GM06990 (cell line): Measurements from ENCODE around the gene SNTG2.

ENCODE experiments used
- DNase-seq: peaks from one replicate; pipeline ENCODE4 v3.0.0-alpha.2; 2011; ENCODE audit not compliant: insufficient read length; ENCODE audit errors: extremely low read depth
- H3K27me3 ChIP-seq: replicated peaks from 2 replicates; pipeline ENCODE4 v1.6.0; 2011; ENCODE audit warnings: low read length; ENCODE audit not compliant: control insufficient read depth, insufficient read depth
- H3K36me3 ChIP-seq: 2 replicates; pipeline ENCODE4 v1.5.1; 2011; ENCODE audit warnings: low read length; ENCODE audit not compliant: control insufficient read depth, insufficient read depth
- H3K4me3 ChIP-seq: replicated peaks from 2 replicates; pipeline ENCODE4 v1.5.1; 2011; ENCODE audit warnings: low read depth, mild to moderate bottlenecking, control low read depth, low read length
- TF ChIP-seq, protein P1 (sequence below): IDR thresholded peaks from 2 replicates; pipeline ENCODE4 v1.5.1; 2011; ENCODE audit warnings: low read length, control low read depth, mild to moderate bottlenecking, inconsistent platforms; ENCODE audit not compliant: insufficient read depth, poor library complexity, severe bottlenecking

SNTG2 gene

DNA sequence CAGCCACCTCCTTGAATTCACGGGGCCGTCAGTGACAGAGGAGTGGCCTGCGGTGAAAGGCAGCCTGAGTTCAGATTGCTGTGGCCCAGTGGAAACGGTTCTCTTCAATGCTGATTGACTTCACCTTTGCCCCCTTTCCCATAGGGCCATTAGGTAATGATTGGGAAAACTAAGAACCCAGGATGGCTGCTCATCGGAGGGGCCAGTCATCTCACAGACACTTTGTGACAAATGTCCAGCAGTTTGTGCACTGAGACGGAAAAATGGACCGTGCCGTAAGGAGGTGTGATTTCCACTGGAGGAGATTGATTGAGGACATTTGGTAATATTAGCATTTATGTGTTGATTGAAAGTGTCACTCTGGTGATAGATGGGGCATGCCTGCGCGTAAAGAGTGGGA, 402.9 kb downstream of the SNTG2 start:
- Histone ChIP-seq H3K36me3 (no peaks in the 10 kb centered on the region), H3K4me3 (no peak overlapping the region), H3K27me3 (no peaks in the 10 kb centered on the region)
- TF ChIP-seq, protein P1, sequence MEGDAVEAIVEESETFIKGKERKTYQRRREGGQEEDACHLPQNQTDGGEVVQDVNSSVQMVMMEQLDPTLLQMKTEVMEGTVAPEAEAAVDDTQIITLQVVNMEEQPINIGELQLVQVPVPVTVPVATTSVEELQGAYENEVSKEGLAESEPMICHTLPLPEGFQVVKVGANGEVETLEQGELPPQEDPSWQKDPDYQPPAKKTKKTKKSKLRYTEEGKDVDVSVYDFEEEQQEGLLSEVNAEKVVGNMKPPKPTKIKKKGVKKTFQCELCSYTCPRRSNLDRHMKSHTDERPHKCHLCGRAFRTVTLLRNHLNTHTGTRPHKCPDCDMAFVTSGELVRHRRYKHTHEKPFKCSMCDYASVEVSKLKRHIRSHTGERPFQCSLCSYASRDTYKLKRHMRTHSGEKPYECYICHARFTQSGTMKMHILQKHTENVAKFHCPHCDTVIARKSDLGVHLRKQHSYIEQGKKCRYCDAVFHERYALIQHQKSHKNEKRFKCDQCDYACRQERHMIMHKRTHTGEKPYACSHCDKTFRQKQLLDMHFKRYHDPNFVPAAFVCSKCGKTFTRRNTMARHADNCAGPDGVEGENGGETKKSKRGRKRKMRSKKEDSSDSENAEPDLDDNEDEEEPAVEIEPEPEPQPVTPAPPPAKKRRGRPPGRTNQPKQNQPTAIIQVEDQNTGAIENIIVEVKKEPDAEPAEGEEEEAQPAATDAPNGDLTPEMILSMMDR = no peak
- DNase-seq = no peak

GRCh38 chr2:1360144-1360543, 409.5 kb downstream of the SNTG2 start:
- DNase-seq = no peak
- Histone ChIP-seq H3K27me3 (no peaks in the 10 kb centered on the region), H3K36me3 (no peaks in the 10 kb centered on the region), H3K4me3 (no peak overlapping the region)
- TF ChIP-seq, protein P1 = no peak

- H3K36me3 ChIP-seq = no peaks in the 10 kb centered on the region
- no peaks in the 10 kb centered on the region for H3K27me3 ChIP-seq
- no peak overlapping the region for H3K4me3 ChIP-seq
- TF ChIP-seq, protein P1 = no peak
- no peak for DNase-seq
Measured at GRCh38 chr2:1360557-1361250, 410.1 kb downstream of the SNTG2 start.

GRCh38 chr2:1363367-1363766, 412.7 kb downstream of the SNTG2 start:
- TF ChIP-seq, protein P1 = no peak
- H3K4me3 ChIP-seq = no peak overlapping the region
- H3K36me3 ChIP-seq = no peaks in the 10 kb centered on the region
- no peak for DNase-seq
- H3K27me3 ChIP-seq = no peaks in the 10 kb centered on the region

DNA sequence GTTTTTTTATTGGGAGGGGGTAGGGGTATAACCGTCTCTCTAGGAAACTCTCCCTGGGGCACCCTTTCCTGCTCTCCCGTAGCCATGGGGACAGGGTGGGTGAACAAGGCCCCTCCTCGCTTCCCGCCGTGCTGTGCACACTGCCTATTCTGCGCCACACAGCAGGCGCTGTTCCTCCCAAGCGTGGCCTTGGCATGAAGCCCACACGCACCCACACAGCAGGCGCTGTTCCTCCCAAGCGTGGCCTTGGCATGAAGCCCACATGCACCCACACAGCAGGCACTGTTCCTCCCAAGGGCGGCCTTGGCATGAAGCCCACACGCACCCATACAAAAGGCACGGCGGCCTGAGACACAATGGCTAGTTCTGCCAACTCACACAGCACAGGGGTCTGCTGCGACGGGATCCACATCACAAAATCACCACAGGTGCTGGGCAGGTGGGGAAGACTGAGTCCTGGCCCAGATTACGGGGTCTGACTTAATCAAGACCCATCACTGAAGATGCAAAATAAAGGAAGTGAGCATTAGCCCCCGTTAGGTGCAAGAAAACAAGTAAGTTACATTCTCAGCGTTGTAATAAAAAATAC, 416.0 kb downstream of the SNTG2 start:
- Histone ChIP-seq H3K36me3 (no peaks in the 10 kb centered on the region), H3K27me3 (no peaks in the 10 kb centered on the region), H3K4me3 (no peak overlapping the region)
- DNase-seq = no peak
- TF ChIP-seq, protein P1 = no peak
